PFSK-1 (cell line): ENCODE results near the gene PRELID1.

ENCODE experiments used
- POLR2AphosphoS5 ChIP-seq: IDR thresholded peaks from 2 replicates; pipeline ENCODE4 v1.6.1; 2012; ENCODE audit warnings: low read depth, mild to moderate bottlenecking, control low read depth, low read length, moderate library complexity
- SIN3A ChIP-seq: IDR thresholded peaks from 2 replicates; pipeline ENCODE4 v1.6.1; 2012; ENCODE audit warnings: mild to moderate bottlenecking, low read length, moderate library complexity, borderline replicate concordance; ENCODE audit not compliant: insufficient read depth
- TAF1 ChIP-seq: IDR thresholded peaks from 2 replicates; pipeline ENCODE4 v1.6.1; 2012; ENCODE audit warnings: low read length, control low read depth, borderline replicate concordance; ENCODE audit not compliant: insufficient read depth
- TF ChIP-seq, protein P1 (sequence below), 2 experiments: IDR thresholded peaks; 2 replicates each; pipeline versions ENCODE4 v1.6.1 to v1.8.0; 2011 to 2012; ENCODE audit warnings: low read depth in 2 of 2, low read length in 2 of 2, control low read depth in 1 of 2, inconsistent platforms in 1 of 2, mild to moderate bottlenecking in 1 of 2, moderate library complexity in 1 of 2; ENCODE audit not compliant: insufficient read depth in 1 of 2

DNA sequence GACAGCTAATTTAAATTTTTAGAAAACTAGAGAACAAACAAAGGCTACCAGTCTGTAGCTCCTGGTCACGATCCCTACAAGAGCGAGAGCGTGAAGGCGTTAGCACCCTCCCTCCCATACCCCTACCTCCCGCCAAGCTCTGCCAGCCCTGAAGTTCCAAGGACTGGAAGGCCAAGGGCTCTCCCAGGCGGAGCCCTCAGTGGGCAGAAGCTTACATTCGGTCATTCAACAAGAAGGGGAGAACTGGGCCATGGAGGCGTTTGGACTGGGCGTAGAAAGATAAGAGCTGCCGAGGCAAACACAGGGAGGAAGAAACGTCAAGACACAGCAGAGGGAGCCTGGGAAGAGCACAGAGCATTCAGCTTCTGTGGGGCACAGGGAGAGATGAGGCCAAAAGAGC is 5.1 kb downstream of the PRELID1 start:
- no peak for TF ChIP-seq POLR2AphosphoS5
- no peak for TF ChIP-seq SIN3A
- TF ChIP-seq TAF1 = no peak
- TF ChIP-seq, protein P1, sequence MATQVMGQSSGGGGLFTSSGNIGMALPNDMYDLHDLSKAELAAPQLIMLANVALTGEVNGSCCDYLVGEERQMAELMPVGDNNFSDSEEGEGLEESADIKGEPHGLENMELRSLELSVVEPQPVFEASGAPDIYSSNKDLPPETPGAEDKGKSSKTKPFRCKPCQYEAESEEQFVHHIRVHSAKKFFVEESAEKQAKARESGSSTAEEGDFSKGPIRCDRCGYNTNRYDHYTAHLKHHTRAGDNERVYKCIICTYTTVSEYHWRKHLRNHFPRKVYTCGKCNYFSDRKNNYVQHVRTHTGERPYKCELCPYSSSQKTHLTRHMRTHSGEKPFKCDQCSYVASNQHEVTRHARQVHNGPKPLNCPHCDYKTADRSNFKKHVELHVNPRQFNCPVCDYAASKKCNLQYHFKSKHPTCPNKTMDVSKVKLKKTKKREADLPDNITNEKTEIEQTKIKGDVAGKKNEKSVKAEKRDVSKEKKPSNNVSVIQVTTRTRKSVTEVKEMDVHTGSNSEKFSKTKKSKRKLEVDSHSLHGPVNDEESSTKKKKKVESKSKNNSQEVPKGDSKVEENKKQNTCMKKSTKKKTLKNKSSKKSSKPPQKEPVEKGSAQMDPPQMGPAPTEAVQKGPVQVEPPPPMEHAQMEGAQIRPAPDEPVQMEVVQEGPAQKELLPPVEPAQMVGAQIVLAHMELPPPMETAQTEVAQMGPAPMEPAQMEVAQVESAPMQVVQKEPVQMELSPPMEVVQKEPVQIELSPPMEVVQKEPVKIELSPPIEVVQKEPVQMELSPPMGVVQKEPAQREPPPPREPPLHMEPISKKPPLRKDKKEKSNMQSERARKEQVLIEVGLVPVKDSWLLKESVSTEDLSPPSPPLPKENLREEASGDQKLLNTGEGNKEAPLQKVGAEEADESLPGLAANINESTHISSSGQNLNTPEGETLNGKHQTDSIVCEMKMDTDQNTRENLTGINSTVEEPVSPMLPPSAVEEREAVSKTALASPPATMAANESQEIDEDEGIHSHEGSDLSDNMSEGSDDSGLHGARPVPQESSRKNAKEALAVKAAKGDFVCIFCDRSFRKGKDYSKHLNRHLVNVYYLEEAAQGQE (IDR thresholded peaks at IDR 0.05; ENCODE audit: insufficient read depth in 1 of 2, low read depth in 2 of 2, low read length in 2 of 2) = no peak
